Caco-2 (cell line): ENCODE measurements around the gene AQP12A. TPM values are rescaled to one million over a fixed set of nuclear protein-coding genes. Genes with fewer than 3 reads are reported as not detected.

ENCODE experiments used
- BruUV-seq: library from RNA; stranded (reverse); fragments of 400-500 nt; replicated peaks from 2 replicates; lab custom pipeline; 2021; lab: Mats Ljungman, UMichigan
- CTCF ChIA-PET: fragments of 300-600 bp; sonication (Branson Sonifier 250); formaldehyde crosslinking; loops from one replicate; lab custom pipeline; 2022; ENCODE audit warnings: antibody characterized with exemption; lab: Charles Lee
- POLR2A ChIA-PET: fragments of 300-600 bp; sonication (Branson Sonifier 250); formaldehyde crosslinking; loops from one replicate; lab custom pipeline; 2022; ENCODE audit warnings: antibody characterized with exemption; lab: Charles Lee
- DNase-seq, 2 experiments: peaks; one replicate each; pipeline versions ENCODE4 v3.0.0 to v3.0.0-alpha.2; 2020 to 2022
- H3K27me3 ChIP-seq: replicated peaks from 2 replicates; pipeline ENCODE4 v1.6.0; 2011; ENCODE audit warnings: low read length; ENCODE audit not compliant: control insufficient read depth, insufficient read depth
- H3K36me3 ChIP-seq: 2 replicates; pipeline ENCODE4 v1.5.1; 2011; ENCODE audit warnings: low read length; ENCODE audit not compliant: control insufficient read depth, insufficient read depth
- H3K4me1 ChIP-seq: fragments of 250-450 bp; sonication (Bioruptor Pico); 2 replicates; pipeline ENCODE4 v1.5.1; 2020; ENCODE audit warnings: mild to moderate bottlenecking
- H3K4me3 ChIP-seq: 2 replicates; pipeline ENCODE4 v1.5.1; 2011; ENCODE audit warnings: low read depth, mild to moderate bottlenecking, control low read depth, low read length
- H3K9me3 ChIP-seq: fragments of 250-450 bp; sonication (Bioruptor Pico); 2 replicates; pipeline ENCODE4 v1.5.1; 2020; ENCODE audit warnings: mild to moderate bottlenecking, moderate library complexity
- H3K27ac Mint-ChIP-seq: one replicate; pipeline ENCODE4 v1.8.0; 2022; ENCODE audit warnings: mixed read lengths; ENCODE audit not compliant: unreplicated experiment
- H3K27me3 Mint-ChIP-seq: one replicate; pipeline ENCODE4 v1.8.0; 2022; ENCODE audit warnings: mixed read lengths; ENCODE audit not compliant: insufficient read depth, unreplicated experiment
- H3K36me3 Mint-ChIP-seq: one replicate; pipeline ENCODE4 v1.8.0; 2022; ENCODE audit warnings: mild to moderate bottlenecking, mixed read lengths; ENCODE audit not compliant: insufficient read depth, unreplicated experiment
- H3K4me1 Mint-ChIP-seq: one replicate; pipeline ENCODE4 v1.8.0; 2022; ENCODE audit warnings: low read depth, mixed read lengths; ENCODE audit not compliant: unreplicated experiment
- H3K4me3 Mint-ChIP-seq: one replicate; pipeline ENCODE4 v1.8.0; 2022; ENCODE audit warnings: mild to moderate bottlenecking, moderate library complexity, mixed read lengths; ENCODE audit not compliant: unreplicated experiment
- H3K9me3 Mint-ChIP-seq: one replicate; pipeline ENCODE4 v1.8.0; 2022; ENCODE audit warnings: mixed read lengths; ENCODE audit not compliant: unreplicated experiment
- CTCF ChIP-seq, 2 experiments: fragments of 200-600 bp in 1 of 2; IDR thresholded peaks; 1 replicate in 1 of 2; 2 replicates in 1 of 2; pipeline versions ENCODE4 v1.5.1 to v1.8.0; 2011 to 2022; ENCODE audit warnings: antibody characterized with exemption in 1 of 2, control low read depth in 1 of 2, inconsistent platforms in 1 of 2, low read depth in 1 of 2, low read length in 1 of 2, mild to moderate bottlenecking in 1 of 2, moderate library complexity in 1 of 2; ENCODE audit not compliant: insufficient read depth in 1 of 2, severe bottlenecking in 1 of 2, unreplicated experiment in 1 of 2
- intact Hi-C: fragments of 100-400 bp; cut with micrococcal nuclease; formaldehyde crosslinking; loops from one replicate; pipeline ENCODE4 v1.10.0; 2022; ENCODE audit not compliant: unreplicated experiment
- total RNA-seq: library from RNA; stranded (reverse); gene quantifications from 2 replicates; pipeline ENCODE4 v1.2.3, GENCODE V29; 2022

Gene AQP12A
- total RNA-seq, 1 experiment from 2014 or later, result not detected

GRCh38 chr2:240728827-240729226, 37.2 kb downstream of the AQP12A start:
- no peak overlapping the region for H3K4me3 Mint-ChIP-seq
- Histone ChIP-seq H3K9me3 (no peaks in the 10 kb centered on the region), H3K4me1 (no peaks in the 10 kb centered on the region), H3K36me3 (no peaks in the 10 kb centered on the region), H3K4me3 (no peak overlapping the region), H3K27me3 (no peaks in the 10 kb centered on the region)
- BruUV-seq, result no TSS peak
- TF ChIP-seq CTCF (IDR thresholded peaks at IDR 0.05; ENCODE audit: insufficient read depth in 1 of 2, low read depth in 1 of 2, low read length in 1 of 2, severe bottlenecking in 1 of 2, unreplicated experiment in 1 of 2), result no peak
- ChIA-PET CTCF (interaction anchor here (1.1 kb wide), 1 partner anchor 111 kb away, joined by 3 read pairs; no protein-coding TSS in a partner anchor), POLR2A (no interaction called here)
- no peak for DNase-seq
- H3K27me3 Mint-ChIP-seq, result no peaks in the 10 kb centered on the region
- no peaks in the 10 kb centered on the region for H3K36me3 Mint-ChIP-seq
- H3K4me1 Mint-ChIP-seq, result no peaks in the 10 kb centered on the region
- no peaks in the 10 kb centered on the region for H3K9me3 Mint-ChIP-seq
- intact Hi-C loops, result no loop called here
- H3K27ac Mint-ChIP-seq, result no peak overlapping the region

GRCh38 chr2:240730501-240731177, 39.0 kb downstream of the AQP12A start:
- no peaks in the 10 kb centered on the region for H3K4me1 ChIP-seq
- DNase-seq, result no peak
- Mint-ChIP-seq H3K4me1 (no peaks in the 10 kb centered on the region), H3K27me3 (no peaks in the 10 kb centered on the region), H3K4me3 (no peak overlapping the region), H3K36me3 (no peaks in the 10 kb centered on the region), H3K27ac (no peak overlapping the region), H3K9me3 (no peaks in the 10 kb centered on the region)
- ChIA-PET CTCF (no interaction called here), POLR2A (no interaction called here)
- no peaks in the 10 kb centered on the region for H3K27me3 ChIP-seq
- no peak for TF ChIP-seq CTCF (IDR thresholded peaks at IDR 0.05; ENCODE audit: insufficient read depth in 1 of 2, low read depth in 1 of 2, low read length in 1 of 2, severe bottlenecking in 1 of 2, unreplicated experiment in 1 of 2)
- no TSS peak for BruUV-seq
- intact Hi-C loops, result no loop called here
- H3K4me3 ChIP-seq, result no peak overlapping the region
- H3K36me3 ChIP-seq, result no peaks in the 10 kb centered on the region
- no peaks in the 10 kb centered on the region for H3K9me3 ChIP-seq

DNA sequence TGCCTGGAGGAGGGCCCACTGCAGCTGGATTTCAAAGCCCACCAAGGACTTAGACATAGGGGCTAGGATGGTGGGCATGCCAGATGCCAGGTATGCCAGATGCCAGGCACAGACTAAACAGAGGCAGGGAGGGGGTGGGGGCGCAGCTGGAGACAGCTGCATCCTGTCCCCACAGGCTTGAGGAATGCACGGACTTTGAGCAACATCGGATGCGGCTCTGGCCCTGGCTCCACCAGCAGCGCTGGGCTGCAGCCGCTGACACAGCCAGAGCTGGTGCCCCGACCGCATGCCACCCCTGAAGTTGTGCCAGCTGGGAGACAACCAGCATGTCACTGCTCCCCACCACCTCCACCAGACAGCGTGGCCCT, 39.5 kb downstream of the AQP12A start:
- intact Hi-C loops, result no loop called here
- Mint-ChIP-seq H3K4me1 (no peaks in the 10 kb centered on the region), H3K27ac (no peak overlapping the region), H3K9me3 (no peaks in the 10 kb centered on the region), H3K27me3 (no peaks in the 10 kb centered on the region), H3K36me3 (no peaks in the 10 kb centered on the region), H3K4me3 (no peak overlapping the region)
- Histone ChIP-seq H3K4me1 (no peaks in the 10 kb centered on the region), H3K4me3 (no peak overlapping the region), H3K36me3 (no peaks in the 10 kb centered on the region), H3K27me3 (no peaks in the 10 kb centered on the region), H3K9me3 (no peaks in the 10 kb centered on the region)
- no peak for TF ChIP-seq CTCF (IDR thresholded peaks at IDR 0.05; ENCODE audit: insufficient read depth in 1 of 2, low read depth in 1 of 2, low read length in 1 of 2, severe bottlenecking in 1 of 2, unreplicated experiment in 1 of 2)
- CTCF ChIA-PET, result no interaction called here
- DNase-seq, result no peak
- no TSS peak for BruUV-seq
- POLR2A ChIA-PET, result no interaction called here
